ENCODE measurements around the gene APOE.
"Not testable (repeated sequence)": the region's sequence is repeated elsewhere in the genome, so short reads cannot be mapped to it uniquely, and the experiment has no call there.

Gene APOE

DNA sequence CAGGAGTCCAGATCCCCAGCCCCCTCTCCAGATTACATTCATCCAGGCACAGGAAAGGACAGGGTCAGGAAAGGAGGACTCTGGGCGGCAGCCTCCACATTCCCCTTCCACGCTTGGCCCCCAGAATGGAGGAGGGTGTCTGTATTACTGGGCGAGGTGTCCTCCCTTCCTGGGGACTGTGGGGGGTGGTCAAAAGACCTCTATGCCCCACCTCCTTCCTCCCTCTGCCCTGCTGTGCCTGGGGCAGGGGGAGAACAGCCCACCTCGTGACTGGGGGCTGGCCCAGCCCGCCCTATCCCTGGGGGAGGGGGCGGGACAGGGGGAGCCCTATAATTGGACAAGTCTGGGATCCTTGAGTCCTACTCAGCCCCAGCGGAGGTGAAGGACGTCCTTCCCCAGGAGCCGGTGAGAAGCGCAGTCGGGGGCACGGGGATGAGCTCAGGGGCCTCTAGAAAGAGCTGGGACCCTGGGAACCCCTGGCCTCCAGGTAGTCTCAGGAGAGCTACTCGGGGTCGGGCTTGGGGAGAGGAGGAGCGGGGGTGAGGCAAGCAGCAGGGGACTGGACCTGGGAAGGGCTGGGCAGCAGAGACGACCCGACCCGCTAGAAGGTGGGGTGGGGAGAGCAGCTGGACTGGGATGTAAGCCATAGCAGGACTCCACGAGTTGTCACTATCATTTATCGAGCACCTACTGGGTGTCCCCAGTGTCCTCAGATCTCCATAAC is at the start of gene APOE:
Gene APOE, plus strand, starts transcription at position 360 of the 724 bp plus-strand sequence. CDS start 829 bp downstream, outside the sequence.
- DNase-seq (ENCODE audit: low read depth), result no peak

DNA sequence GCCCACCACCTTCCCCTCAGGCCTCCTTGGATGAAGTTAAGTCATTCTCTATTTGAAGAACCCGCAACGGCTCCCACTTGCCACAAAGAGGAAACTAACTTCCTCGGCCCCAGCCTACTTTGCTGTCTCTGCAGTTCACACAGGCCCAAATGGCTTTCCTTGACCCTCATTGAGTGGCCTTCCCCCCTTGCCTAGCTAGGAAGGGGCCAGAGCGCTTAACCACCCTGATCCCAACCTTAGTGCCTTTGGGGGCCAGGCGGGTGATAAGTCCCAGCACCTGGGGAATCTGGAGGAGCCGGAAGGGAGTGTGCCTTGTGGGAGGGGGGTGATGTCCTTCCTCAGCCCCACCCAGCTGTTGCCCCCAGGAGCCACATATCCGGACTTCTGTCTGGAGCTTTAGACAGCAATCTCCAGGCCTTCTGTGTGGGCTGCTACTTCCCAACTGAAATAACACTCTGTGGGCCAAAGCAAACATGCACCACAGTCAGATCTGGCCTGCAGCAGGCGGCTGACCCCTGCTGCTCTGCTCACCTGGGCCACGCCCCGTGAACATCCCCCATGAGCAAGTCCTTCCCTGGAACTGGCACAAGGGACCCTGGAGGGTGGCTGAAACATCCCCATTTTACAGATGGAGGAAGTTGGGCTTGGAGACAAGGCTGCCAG is 49.0 kb upstream of the APOE start:
- DNase-seq (ENCODE audit: low read depth), result no peak

DNA sequence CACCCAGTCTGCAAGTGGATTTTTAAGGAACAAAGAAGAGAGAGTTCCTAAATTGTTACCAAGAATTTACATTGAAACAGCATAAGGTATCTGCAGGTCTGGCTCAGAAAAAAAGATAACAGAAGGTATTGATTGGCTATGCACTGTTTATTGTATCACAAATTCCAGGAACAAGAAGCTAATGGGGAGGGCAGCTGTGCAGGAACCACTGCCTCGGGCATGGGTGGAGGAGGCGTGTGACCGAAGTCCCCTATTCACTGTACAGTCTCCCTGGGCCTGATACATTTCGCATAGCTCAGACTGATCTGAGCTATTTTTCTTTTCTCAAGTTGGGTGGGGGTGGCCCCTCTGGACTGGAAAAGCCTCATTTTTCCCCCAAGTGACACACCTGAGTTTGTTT is 47.8 kb upstream of the APOE start:
- no peak for DNase-seq (ENCODE audit: low read depth)

DNA sequence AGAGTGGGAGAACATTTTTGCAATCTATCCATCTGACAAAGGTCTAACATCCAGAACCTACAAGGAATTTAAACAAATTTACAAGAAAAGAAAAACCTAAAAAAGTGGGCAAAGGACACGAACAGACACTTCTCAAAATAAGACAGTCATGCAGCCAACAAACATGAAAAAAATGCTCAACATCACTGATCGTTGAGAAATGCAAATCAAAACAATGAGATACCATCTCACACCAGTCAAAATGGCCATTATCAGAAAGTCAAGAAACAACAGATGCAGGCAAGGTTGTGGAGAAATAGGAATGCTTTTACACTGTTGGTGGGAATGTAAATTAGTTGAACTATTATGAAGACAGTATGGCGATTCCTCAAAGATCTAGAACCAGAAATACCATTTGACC is 44.0 kb upstream of the APOE start:
- not testable (repeated sequence) for DNase-seq (ENCODE audit: low read depth)

DNA sequence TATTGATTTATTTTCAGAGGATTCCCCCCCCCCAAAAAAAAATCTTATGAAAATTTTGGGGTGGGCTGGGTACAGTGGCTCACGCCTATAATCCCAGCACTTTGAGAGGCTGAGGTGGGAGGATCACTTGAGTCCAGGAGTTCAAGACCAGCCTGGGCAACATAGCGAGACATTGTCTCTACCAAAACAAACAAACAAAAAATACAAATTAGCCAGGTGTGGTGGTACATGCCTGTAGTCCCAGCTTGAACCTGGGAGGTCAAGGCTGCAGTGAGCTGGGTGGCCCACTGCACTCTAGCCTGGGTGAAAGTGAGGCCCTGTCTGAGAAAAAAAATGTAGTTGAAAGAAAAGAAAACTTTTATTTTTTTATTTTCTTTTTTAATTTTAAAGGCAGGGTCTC is 41.6 kb upstream of the APOE start:
- no peak for DNase-seq (ENCODE audit: low read depth)

DNA sequence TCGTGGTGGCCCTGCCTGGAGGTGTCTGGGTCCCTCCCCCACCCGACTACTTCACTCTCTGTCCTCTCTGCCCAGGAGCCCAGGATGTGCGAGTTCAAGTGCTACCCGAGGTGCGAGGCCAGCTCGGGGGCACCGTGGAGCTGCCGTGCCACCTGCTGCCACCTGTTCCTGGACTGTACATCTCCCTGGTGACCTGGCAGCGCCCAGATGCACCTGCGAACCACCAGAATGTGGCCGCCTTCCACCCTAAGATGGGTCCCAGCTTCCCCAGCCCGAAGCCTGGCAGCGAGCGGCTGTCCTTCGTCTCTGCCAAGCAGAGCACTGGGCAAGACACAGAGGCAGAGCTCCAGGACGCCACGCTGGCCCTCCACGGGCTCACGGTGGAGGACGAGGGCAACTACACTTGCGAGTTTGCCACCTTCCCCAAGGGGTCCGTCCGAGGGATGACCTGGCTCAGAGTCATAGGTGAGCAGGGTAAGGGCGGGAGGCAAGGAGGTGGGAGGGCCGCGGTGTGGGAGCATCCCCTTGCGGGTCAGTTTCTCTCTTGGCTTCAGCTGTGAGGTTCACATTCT is 40.3 kb upstream of the APOE start:
- DNase-seq (ENCODE audit: low read depth), result no peak

DNA sequence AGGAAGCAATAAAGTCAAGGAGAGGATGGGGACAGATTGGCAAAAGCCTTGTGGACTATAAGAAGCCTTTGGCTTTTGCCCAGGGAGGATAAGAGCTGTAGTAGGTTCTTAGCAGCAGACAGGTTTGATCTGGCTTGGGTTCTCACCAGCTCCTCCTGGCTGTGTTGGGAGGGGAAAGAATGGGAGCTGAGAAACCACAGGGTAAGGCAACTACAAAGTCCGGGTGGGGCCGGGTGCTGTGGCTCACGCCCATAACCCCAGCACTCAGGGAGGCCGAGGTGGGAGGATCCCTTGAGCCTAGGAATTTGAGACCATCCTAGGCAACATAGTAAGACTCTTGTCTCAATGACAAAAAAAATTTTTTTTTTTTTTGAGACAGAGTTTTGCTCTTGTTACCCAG is 38.9 kb upstream of the APOE start:
- DNase-seq (ENCODE audit: low read depth), result no peak

DNA sequence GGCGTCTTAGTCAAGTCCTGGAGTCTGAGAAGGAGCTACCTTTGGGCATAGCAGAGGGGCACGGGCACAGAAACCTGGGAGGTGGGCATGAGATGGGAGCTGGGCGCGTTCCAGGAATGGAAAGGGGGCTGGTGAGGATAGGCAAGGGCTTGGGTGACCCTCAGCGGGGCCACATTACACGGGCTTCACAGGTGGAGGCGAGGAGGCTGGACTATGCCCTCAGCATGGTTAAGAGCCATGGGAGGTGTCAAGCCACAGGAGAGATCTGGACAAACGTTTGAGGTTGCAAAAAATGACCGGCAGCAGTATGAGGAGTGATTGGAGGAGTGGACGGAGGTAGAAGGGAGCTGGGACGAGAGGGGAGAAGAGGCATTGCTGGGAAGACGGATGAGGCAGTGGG is 38.0 kb upstream of the APOE start:
- DNase-seq (ENCODE audit: low read depth), result no peak

DNA sequence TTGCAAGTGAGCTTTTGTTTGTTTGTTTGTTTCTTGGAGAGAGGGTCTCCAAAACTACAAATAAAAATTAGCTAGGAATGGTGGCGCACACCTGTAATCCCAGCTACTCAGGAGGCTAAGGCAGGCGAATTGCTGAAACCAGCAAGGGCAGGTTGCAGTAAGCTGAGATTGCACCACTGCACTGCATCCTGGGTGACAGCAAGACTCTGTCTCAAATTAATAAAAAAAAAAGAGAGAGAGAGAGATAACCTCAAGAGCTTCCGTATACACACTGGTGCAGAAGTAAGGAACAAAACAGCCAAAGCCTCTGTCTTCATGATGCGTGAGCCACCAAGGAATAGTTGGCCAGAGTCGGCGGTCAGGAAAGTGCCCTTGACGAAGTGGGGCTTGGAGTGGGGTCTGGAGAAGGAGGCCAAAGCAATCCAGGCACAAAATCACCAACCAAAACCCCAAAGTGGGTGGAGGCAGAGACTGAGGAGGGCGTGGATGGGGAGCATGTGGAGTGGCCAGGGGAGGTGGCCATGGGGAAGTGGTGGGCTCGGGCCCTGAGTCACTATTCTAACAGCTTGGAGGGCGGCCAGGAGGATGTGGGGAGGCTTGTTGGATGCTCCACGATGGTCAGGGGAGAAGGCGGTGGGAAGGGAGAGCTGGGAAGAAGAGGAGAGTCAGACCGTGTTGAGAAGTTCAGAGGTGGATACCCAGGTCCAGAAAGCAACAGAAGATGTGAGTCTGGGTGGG is 35.7 kb upstream of the APOE start:
- no peak for DNase-seq (ENCODE audit: low read depth)

DNA sequence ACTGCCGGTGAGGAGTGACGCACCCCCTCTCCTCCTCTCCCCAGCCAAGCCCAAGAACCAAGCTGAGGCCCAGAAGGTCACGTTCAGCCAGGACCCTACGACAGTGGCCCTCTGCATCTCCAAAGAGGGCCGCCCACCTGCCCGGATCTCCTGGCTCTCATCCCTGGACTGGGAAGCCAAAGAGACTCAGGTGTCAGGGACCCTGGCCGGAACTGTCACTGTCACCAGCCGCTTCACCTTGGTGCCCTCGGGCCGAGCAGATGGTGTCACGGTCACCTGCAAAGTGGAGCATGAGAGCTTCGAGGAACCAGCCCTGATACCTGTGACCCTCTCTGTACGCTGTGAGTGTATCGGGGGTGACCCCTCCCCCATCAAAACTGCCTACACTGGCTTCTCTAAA is 33.8 kb upstream of the APOE start:
- DNase-seq (ENCODE audit: low read depth), result no peak

DNA sequence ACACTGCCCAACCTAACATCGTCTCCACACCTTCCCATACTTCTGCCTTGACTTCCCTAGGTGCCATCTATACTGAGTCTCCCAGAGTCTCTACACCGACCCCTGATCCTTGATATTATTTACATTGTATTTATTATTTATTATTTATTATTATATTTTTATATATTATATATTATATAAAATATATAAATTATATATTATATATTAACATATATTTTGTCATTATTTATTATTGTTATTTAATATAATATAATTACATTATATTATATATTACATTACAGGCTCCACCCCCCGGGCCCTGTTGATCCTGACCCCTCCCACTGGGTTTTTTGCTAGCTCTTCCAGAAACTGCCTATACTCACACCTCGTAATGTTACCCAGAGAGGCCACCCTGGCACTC is 32.9 kb upstream of the APOE start:
- no peak for DNase-seq (ENCODE audit: low read depth)

DNA sequence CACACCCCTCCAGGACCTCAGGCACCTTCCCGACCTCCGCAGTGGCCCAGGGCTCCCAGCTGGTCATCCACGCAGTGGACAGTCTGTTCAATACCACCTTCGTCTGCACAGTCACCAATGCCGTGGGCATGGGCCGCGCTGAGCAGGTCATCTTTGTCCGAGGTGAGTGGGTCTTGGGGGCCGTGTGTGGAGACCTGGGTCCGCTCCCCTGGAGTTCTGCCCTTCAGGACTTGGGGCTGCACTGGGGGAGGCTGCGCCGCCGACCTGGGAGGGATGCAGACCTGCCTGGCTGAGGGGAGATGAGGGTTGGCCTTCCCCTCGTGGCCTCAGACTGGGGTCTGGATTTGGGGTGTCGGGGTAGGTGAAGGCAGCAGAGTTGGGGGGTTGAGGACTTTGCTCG is 31.3 kb upstream of the APOE start:
- DNase-seq (ENCODE audit: low read depth), result no peak

DNA sequence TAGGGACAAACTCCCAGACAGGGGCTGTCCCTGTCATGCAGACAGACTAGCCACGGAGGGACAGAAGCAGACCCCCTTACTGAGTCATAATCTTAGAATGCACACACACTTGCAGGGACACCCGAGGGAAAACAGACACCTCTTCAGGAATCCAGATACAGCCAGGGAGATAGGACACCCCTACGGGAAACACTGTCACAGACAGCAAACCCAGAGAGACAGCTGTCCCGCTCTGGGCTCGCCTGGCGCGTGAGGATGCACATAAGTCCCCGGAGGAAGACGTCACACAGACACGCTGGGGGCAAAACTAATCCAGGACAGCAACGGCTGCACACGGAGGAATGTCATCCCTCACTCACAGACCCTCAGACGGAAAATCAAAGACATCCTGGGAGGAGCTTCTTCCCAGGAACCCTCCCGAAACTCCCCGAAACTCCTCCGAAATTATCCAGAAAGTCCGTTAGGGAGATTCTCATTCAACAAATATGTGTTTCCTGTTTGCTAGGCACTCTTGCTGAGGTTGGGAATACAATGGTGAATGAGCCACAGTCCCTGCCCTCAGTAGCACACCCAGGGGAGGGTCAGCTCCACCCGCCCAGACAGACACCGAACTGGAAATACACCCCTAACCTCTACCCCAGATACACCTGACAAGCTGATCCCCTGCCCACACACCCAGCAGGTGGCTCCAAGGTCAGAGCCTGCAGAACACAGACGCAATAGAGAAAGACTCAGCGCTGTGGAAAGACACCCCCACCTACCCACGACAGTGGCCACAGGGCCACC is 29.7 kb upstream of the APOE start:
- no peak for DNase-seq (ENCODE audit: low read depth)

DNA sequence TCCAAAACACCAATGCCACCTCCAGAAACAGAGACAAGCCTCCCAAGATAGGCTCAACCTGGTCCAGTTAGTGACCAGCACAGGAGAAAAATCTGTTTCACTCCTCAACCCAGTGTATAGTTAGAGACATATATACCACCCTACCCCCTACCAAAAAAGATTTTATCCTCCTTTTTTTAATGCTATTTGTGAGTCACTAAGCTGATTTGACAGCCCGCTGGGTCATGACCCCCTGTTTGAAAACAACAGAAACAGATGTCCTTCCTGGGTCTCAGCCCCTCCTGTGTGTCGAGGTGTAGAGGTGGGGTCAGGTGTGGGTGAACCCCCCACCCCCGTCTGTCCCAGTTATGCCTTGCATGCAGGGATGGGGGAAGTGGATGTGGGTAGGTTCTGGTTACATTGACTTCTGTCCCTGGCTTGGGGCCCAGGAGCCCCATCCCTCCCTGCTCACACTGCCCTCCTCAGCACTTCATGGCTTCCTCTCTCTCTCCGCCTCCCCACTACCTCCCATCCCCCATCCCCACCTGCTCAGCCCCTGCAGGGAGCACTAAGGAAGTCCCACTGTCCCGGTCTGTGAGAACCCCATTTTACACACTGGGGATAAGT is 28.6 kb upstream of the APOE start:
- no peak for DNase-seq (ENCODE audit: low read depth)

DNA sequence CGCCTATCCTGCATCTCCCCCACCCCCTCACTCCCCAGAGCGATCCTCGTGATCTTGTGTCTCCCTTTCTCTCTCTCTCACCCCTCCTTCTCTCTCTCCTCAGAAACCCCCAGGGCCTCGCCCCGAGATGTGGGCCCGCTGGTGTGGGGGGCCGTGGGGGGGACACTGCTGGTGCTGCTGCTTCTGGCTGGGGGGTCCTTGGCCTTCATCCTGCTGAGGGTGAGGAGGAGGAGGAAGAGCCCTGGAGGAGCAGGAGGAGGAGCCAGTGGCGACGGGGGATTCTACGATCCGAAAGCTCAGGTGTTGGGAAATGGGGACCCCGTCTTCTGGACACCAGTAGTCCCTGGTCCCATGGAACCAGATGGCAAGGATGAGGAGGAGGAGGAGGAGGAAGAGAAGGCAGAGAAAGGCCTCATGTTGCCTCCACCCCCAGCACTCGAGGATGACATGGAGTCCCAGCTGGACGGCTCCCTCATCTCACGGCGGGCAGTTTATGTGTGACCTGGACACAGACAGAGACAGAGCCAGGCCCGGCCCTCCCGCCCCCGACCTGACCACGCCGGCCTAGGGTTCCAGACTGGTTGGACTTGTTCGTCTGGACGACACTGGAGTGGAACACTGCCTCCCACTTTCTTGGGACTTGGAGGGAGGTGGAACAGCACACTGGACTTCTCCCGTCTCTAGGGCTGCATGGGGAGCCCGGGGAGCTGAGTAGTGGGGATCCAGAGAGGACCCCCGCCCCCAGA is 27.3 kb upstream of the APOE start:
- DNase-seq (ENCODE audit: low read depth), result no peak

DNA sequence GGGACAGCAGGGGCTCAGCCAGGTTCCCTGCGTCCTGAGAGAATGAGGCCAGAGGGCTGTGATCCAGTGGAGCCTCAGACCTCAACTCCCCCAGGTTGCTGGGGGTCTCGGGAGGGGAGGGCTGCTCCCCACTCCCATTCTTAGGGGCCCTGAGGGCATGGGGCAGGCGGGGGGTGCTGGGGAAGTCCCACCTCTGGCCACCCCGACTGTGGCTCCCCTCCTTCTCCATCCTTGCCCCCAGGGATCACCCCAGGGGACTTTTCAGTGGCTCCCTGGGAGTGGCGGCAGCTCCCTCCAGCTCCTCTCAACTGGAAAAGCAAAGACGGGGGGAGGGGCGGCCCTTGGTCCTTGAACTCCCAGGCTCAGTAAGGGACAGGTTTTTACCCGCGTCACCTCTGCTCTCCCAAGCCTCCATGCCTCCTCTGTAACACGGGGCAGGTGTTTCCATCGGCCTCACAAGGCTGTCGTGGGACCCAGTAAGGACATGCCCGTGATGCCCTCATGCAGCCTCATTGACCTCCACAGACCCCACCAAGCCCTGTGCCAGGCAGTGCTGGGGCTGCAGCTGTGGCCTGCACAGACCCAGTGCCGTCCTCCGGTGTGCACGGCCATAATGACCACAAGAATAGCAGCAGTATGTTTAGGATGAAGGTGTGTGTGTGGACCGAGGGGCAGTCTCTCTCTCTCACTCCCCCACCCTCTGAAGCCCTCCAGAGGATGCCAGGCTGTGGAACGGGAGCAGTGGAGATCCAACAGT is 26.1 kb upstream of the APOE start:
- no peak for DNase-seq (ENCODE audit: low read depth)

DNA sequence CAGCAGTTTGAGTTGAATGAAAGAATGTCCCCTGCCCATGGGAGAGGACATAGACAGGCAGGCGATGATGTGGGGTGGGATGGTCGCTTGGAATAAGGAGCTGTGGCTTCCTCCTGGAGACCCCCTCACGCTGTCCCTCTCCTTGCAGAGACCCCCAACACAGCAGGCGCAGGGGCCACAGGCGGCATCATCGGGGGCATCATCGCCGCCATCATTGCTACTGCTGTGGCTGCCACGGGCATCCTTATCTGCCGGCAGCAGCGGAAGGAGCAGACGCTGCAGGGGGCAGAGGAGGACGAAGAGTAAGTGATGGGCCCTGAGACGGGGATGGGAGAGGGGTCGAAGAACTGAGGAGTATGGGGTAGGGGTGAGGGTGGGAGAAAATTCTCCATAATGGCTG is 23.5 kb upstream of the APOE start:
- no peak for DNase-seq (ENCODE audit: low read depth)

DNA sequence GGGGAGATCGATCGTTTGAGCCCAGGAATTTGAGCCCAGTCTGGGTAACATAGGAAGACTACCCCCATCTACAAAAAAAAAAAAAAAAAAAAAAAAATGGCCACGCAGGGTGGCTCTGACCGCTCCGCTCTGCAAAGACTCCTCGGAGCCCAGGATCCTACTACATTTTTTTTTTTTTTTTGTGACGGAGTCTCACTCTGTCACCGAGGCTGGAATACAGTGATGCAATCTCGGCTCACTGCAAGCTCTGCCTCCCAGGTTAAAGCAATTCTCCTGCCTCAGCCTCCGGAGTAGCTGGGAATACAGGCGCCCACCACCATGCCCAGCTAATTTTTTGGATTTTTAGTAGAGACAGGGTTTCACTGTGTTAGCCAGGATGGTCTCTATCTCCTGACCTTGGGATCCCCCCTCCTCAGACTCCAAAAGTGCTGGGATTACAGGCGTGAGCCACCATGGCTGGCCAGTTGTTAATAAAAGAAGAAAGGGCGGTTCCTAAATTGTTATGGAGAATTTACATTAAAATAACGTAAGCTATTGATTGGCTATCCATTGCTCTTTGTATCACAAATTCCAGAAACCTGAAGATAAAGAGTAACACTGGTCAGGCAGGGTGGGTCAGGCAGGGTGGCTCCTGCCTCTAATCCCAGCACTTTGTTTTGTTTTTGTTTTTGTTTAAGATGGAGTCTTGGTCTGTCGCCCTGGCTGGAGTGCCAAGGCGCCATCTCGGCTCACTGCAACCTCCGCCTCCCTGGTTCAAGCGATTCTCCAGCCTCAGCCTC is 22.8 kb upstream of the APOE start:
- not testable (repeated sequence) for DNase-seq (ENCODE audit: low read depth)

DNA sequence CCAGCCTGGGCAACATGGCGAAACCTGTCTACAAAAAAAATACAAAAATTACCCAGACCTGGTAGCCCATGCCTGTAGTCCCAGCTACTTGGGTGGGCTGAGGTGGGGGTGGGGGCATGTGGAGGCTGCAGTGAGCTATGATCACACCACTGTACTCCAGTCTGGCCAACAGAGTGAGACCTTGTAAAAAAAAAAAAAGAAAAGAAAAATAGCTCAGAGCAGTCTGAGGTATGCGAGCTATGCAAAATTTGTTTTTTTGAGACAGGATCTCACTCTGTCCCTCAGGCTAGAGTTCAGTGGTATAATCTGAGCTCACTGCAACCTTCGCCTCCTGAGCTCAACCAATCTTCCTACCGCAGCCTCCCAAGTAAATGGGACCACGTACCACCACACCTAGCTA is 21.7 kb upstream of the APOE start:
- DNase-seq (ENCODE audit: low read depth), result no peak
